Measurements from ENCODE around the gene URB2. TPM values are rescaled to one million over a fixed set of nuclear protein-coding genes. Genes with fewer than 3 reads are reported as not detected.
"Not testable (repeated sequence)": the region's sequence is repeated elsewhere in the genome, so short reads cannot be mapped to it uniquely, and the experiment has no call there.

The URB2 gene
- polyA plus RNA-seq, 5 donors: 5.7 to 7.8 (median 6.6) TPM

- no peak for DNase-seq
These were observed 64.6 kb downstream of the URB2 start for GRCh38 chr1:229690662-229691061.

- no peak for DNase-seq
These were observed 65.3 kb downstream of the URB2 start for GRCh38 chr1:229691362-229691761.

GRCh38 chr1:229693129-229693900 is 67.3 kb downstream of the URB2 start:
- DNase-seq: no peak

GRCh38 chr1:229694053-229694693 is 68.1 kb downstream of the URB2 start:
- DNase-seq: peak; percentile 83 to 86

- no peak for DNase-seq
These were observed 70.3 kb downstream of the URB2 start for GRCh38 chr1:229696385-229696784.

- no peak for DNase-seq
These were observed 73.7 kb downstream of the URB2 start for GRCh38 chr1:229699613-229700267.

- DNase-seq: no peak
These were observed 78.1 kb downstream of the URB2 start for GRCh38 chr1:229704157-229704556.

GRCh38 chr1:229705152-229705551 is 79.1 kb downstream of the URB2 start:
- DNase-seq: not testable (repeated sequence)

GRCh38 chr1:229707127-229707526 is 81.1 kb downstream of the URB2 start:
- DNase-seq: not testable (repeated sequence)

- DNase-seq: no peak
These were observed 83.5 kb downstream of the URB2 start for GRCh38 chr1:229709500-229710013.

Other genes with a start within 250 kb of the URB2 start
- gene ACTA1, start 192.2 kb upstream of the URB2 start, polyA plus RNA-seq (ENCODE audit: insufficient read depth in 1 of 5, insufficient read length in 5 of 5, low replicate concordance in 1 of 5): 100 to 1,000 TPM in 1 of 5 donors, 10 to 100 TPM in 1, 1 to 10 TPM in 2, under 1 TPM in 1; 0.40 to 541 (median 3.9) TPM
- gene NUP133, start 117.9 kb upstream of the URB2 start, polyA plus RNA-seq (ENCODE audit: insufficient read depth in 1 of 5, insufficient read length in 5 of 5, low replicate concordance in 1 of 5): 10 to 100 TPM; 37.6 to 52.5 (median 43.1) TPM
- gene ABCB10, start 67.5 kb upstream of the URB2 start, polyA plus RNA-seq (ENCODE audit: insufficient read depth in 1 of 5, insufficient read length in 5 of 5, low replicate concordance in 1 of 5): 10 to 100 TPM; 17.8 to 25.7 (median 19.0) TPM
- gene TAF5L, start 125 bp upstream of the URB2 start, polyA plus RNA-seq (ENCODE audit: insufficient read depth in 1 of 5, insufficient read length in 5 of 5, low replicate concordance in 1 of 5): 10 to 100 TPM; 16.5 to 19.2 (median 18.5) TPM

Data from right lung (tissue), 5 donors.